Vagina (tissue), 2 donors: ENCODE data around the gene ADCY9. TPM values are rescaled to one million over a fixed set of nuclear protein-coding genes. Genes with fewer than 3 reads are reported as not detected.

Source experiments
- DNase-seq, 2 donors: peaks; one replicate each; pipeline ENCODE4 v3.0.0-alpha.2; 2017; ENCODE audit errors: extremely low spot score in 2 of 2
- H3K27ac ChIP-seq: fragments of 200-600 bp; sonication (generic); one replicate; pipeline ENCODE4 v1.5.1; 2019
- H3K27me3 ChIP-seq: fragments of 200-600 bp; sonication (generic); one replicate; pipeline ENCODE4 v1.5.1; 2019
- H3K36me3 ChIP-seq, 2 donors: fragments of 200-600 bp; sonication (generic); one replicate each; pipeline ENCODE4 v1.5.1; 2017 to 2019
- H3K4me1 ChIP-seq: fragments of 200-600 bp; sonication (generic); one replicate; pipeline ENCODE4 v1.5.1; 2019
- H3K4me3 ChIP-seq, 2 donors: fragments of 200-600 bp; sonication (generic); 1 replicate in 1 of 2; 2 replicates in 1 of 2; pipeline ENCODE4 v1.5.1; 2016 to 2019
- H3K9me3 ChIP-seq: fragments of 200-600 bp; sonication (generic); one replicate; pipeline ENCODE4 v1.5.1; 2019
- POLR2A ChIP-seq, 2 donors: fragments of 450-650 bp; IDR thresholded peaks; one replicate each; pipeline ENCODE4 v1.6.1; 2017; ENCODE audit warnings: antibody characterized with exemption in 2 of 2, mild to moderate bottlenecking in 2 of 2, moderate library complexity in 2 of 2
- POLR2AphosphoS5 ChIP-seq, 2 donors: sonication (generic); formaldehyde crosslinking; IDR thresholded peaks; one replicate each; pipeline ENCODE4 v1.9.0; 2017; ENCODE audit warnings: antibody characterized with exemption in 2 of 2, mild to moderate bottlenecking in 2 of 2, low read depth in 1 of 2; ENCODE audit not compliant: insufficient read depth in 1 of 2
- intact Hi-C: fragments of 100-400 bp; cut with DNase I; formaldehyde crosslinking; loops from one replicate; pipeline ENCODE4 v1.15.1; 2023
- total RNA-seq: library from RNA; depleted of rRNA; stranded (reverse); fragments of >200 nt; gene quantifications from one replicate; pipeline ENCODE4 v1.2.3, GENCODE V29; 2016
- TF ChIP-seq, protein P1 (sequence below), 3 experiments: fragments of 450-650 bp in 2 of 3; fragments of 200-600 bp in 1 of 3; sonication (generic) in 1 of 3; IDR thresholded peaks; one replicate each; pipeline ENCODE4 v1.5.1; 2017 to 2019; ENCODE audit warnings: antibody characterized with exemption in 3 of 3, mild to moderate bottlenecking in 2 of 3, moderate library complexity in 2 of 3

The ADCY9 gene
- total RNA-seq, 1 donor from 2014 or later: 16.9 TPM

GRCh38 chr16:4011225-4011939 lies 104.9 kb downstream of the ADCY9 start:
- no peak for DNase-seq
- Histone ChIP-seq H3K36me3 (no peaks in the 10 kb centered on the region), H3K4me1 (peaks cover 12% of the 10 kb centered on the region), H3K4me3 (no peak overlapping the region), H3K27ac (peak overlapping the region; percentile 14), H3K27me3 (no peaks in the 10 kb centered on the region), H3K9me3 (no peaks in the 10 kb centered on the region)
- intact Hi-C loops: no loop called here
- TF ChIP-seq, protein P1, sequence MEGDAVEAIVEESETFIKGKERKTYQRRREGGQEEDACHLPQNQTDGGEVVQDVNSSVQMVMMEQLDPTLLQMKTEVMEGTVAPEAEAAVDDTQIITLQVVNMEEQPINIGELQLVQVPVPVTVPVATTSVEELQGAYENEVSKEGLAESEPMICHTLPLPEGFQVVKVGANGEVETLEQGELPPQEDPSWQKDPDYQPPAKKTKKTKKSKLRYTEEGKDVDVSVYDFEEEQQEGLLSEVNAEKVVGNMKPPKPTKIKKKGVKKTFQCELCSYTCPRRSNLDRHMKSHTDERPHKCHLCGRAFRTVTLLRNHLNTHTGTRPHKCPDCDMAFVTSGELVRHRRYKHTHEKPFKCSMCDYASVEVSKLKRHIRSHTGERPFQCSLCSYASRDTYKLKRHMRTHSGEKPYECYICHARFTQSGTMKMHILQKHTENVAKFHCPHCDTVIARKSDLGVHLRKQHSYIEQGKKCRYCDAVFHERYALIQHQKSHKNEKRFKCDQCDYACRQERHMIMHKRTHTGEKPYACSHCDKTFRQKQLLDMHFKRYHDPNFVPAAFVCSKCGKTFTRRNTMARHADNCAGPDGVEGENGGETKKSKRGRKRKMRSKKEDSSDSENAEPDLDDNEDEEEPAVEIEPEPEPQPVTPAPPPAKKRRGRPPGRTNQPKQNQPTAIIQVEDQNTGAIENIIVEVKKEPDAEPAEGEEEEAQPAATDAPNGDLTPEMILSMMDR (IDR thresholded peaks at IDR 0.05): no peak
- TF ChIP-seq POLR2AphosphoS5 (IDR thresholded peaks at IDR 0.05; ENCODE audit: insufficient read depth in 1 of 2, low read depth in 1 of 2): no peak

DNA sequence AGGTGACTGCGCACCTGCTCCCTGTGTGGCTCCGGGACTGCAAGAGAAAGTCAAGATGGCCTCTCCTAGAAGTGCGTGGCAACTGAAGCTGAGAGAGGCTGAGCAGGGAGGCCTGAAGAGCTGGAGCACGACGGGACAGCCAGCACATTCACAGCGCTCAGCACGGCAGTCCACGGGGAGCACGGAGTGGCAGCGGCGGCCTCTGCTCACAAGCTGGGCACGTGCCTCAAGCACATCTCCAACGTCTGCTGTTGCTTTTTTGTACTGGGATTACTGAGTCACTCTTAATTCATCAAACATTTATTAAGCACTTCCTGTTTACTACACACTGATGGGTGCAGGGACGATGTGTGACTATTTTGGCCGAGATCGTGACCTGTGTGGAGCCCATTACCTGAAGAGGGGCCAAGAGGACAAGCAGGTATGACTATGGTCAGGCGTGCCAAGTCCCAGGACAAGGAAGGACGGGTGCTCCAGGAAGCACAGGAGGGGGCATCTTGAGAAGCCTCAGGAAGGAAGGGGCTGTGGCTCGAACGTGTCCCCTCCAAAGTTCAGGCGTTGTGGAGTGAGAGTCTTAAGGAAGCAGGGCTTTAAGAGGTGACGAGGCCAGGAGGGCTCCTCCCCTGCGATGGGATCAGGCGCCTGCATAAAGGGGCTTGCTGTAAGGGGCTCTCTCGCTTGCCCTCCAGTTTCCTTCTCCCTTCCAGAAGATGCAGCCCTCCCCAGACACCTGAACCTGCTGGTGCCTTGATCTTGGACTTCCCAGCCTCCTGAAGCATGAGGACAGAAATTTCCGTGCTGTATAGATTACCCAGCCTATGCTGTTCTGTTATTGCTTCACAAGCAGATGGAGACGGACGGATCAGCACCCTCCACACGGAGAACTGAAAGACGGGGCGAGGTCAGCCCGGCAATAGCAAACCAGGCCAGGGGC lies 105.8 kb downstream of the ADCY9 start:
- intact Hi-C loops: no loop called here
- TF ChIP-seq, protein P1 (IDR thresholded peaks at IDR 0.05): no peak
- TF ChIP-seq POLR2AphosphoS5 (IDR thresholded peaks at IDR 0.05; ENCODE audit: insufficient read depth in 1 of 2, low read depth in 1 of 2) (no peak), POLR2A (IDR thresholded peaks at IDR 0.05) (no peak)
- Histone ChIP-seq H3K4me3 (no peak overlapping the region), H3K4me1 (peaks cover 12% of the 10 kb centered on the region), H3K36me3 (no peaks in the 10 kb centered on the region), H3K9me3 (no peaks in the 10 kb centered on the region), H3K27me3 (no peaks in the 10 kb centered on the region), H3K27ac (peak overlapping the region; percentile 14)
- no peak for DNase-seq

- Histone ChIP-seq H3K27me3 (no peaks in the 10 kb centered on the region), H3K36me3 (no peaks in the 10 kb centered on the region), H3K4me3 (no peak overlapping the region), H3K4me1 (peaks cover 12% of the 10 kb centered on the region), H3K9me3 (no peaks in the 10 kb centered on the region), H3K27ac (no peak overlapping the region)
- DNase-seq: no peak
- intact Hi-C loops: no loop called here
- TF ChIP-seq, protein P1 (IDR thresholded peaks at IDR 0.05): no peak
- TF ChIP-seq POLR2AphosphoS5 (IDR thresholded peaks at IDR 0.05; ENCODE audit: insufficient read depth in 1 of 2, low read depth in 1 of 2): no peak
- no peak for TF ChIP-seq POLR2A (IDR thresholded peaks at IDR 0.05)
Measured at GRCh38 chr16:4009177-4009576, 107.1 kb downstream of the ADCY9 start.

DNA sequence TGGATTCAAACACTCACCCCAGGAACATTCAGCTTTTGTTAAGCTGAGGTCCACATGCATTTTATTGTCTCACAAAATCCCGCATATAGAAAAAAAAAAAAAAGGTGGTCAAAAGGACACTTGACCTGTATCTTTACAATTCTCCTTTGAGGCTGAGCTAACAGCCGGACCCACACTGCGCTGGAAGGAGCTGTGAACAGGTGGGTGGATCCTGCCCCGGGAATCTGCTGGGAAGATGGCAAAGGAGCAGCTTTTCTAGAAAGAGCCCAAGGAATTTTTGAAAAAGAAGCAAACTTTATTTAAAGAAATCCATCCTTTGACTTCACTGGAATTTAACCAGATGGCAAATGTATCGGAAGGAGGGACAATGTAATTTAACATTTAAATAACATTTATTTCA lies 108.1 kb downstream of the ADCY9 start:
- Histone ChIP-seq H3K4me1 (peaks cover 12% of the 10 kb centered on the region), H3K9me3 (no peaks in the 10 kb centered on the region), H3K36me3 (no peaks in the 10 kb centered on the region), H3K27ac (no peak overlapping the region), H3K27me3 (no peaks in the 10 kb centered on the region), H3K4me3 (no peak overlapping the region)
- intact Hi-C loops: no loop called here
- no peak for DNase-seq
- TF ChIP-seq POLR2AphosphoS5 (IDR thresholded peaks at IDR 0.05; ENCODE audit: insufficient read depth in 1 of 2, low read depth in 1 of 2): no peak
- TF ChIP-seq POLR2A (IDR thresholded peaks at IDR 0.05): no peak
- TF ChIP-seq, protein P1 (IDR thresholded peaks at IDR 0.05): no peak
